K562 (cell line): Measurements from ENCODE around the gene ADGRD1. TPM values are rescaled to one million over a fixed set of nuclear protein-coding genes. Genes with fewer than 3 reads are reported as not detected.

Experiments
- ATF7 ChIP-seq: fragments of 450-650 bp; IDR thresholded peaks from 2 replicates; pipeline ENCODE4 v1.7.1; 2014; ENCODE audit warnings: mild to moderate bottlenecking, moderate library complexity
- REST ChIP-seq, 2 experiments: fragments of 450-650 bp; formaldehyde crosslinking in 1 of 2; IDR thresholded peaks; 2 replicates each; pipeline versions ENCODE4 v1.4.0 to v1.6.1; 2014 to 2020; ENCODE audit warnings: mild to moderate bottlenecking in 2 of 2, borderline replicate concordance in 1 of 2, low read depth in 1 of 2
- TRIM25 ChIP-seq: fragments of 450-650 bp; IDR thresholded peaks from 2 replicates; pipeline ENCODE4 v1.7.0; 2016; ENCODE audit warnings: borderline replicate concordance
- polyA plus RNA-seq, 8 experiments: library from polyadenylated mRNA; depleted of rRNA in 4 of 8; stranded (reverse) in 5 of 8; unstranded in 3 of 8; fragments of >200 nt; fragmentation: Nextera tagmentation in 2 of 8; fragmentation: Illumina TruSeq in 1 of 8; extraction: Ambion mirVana in 2 of 8; extraction: Trizol in 1 of 8; gene quantifications; 2 replicates each; pipeline versions ENCODE4 v1.2.1 to v1.2.3, GENCODE V29; 2011 to 2014; ENCODE audit warnings: inconsistent platforms in 1 of 8, missing spikeins in 1 of 8
- total RNA-seq, 7 experiments: library from RNA; depleted of rRNA in 6 of 7; stranded (reverse); fragments of >200 nt in 6 of 7; fragmentation: Illumina TruSeq in 2 of 7; extraction: Trizol in 2 of 7; gene quantifications; 2 replicates each; pipeline versions ENCODE4 v1.2.1 to v1.2.3, GENCODE V29; 2011 to 2021; ENCODE audit warnings: low replicate concordance in 1 of 7
- TF ChIP-seq, protein P1 (sequence below): fragments of 150-350 bp; conservative IDR thresholded peaks from 2 replicates; pipeline ENCODE4 v1.6.1; 2014; ENCODE audit warnings: low read length
- TF ChIP-seq, protein P2 (sequence below), 3 experiments: fragments of 200-800 bp in 1 of 3; fragments of 250-450 bp in 1 of 3; fragments of 450-650 bp in 1 of 3; sonication (Bioruptor Pico) in 1 of 3; sonication (Bioruptor generic) in 1 of 3; formaldehyde crosslinking in 1 of 3; IDR thresholded peaks; 2 replicates each; pipeline versions ENCODE4 v1.6.1 to v1.8.0; 2016 to 2022; ENCODE audit warnings: mild to moderate bottlenecking in 2 of 3, missing genetic modification characterization in 2 of 3, missing compliant biosample characterization in 1 of 3, moderate library complexity in 1 of 3

The ADGRD1 gene
- total and polyA plus RNA-seq, 9 of the 15 experiments (the other 6 are each of a cell fraction or from before 2014, with no cell fraction given), result 1.7 to 11.7 (median 3.3) TPM

DNA sequence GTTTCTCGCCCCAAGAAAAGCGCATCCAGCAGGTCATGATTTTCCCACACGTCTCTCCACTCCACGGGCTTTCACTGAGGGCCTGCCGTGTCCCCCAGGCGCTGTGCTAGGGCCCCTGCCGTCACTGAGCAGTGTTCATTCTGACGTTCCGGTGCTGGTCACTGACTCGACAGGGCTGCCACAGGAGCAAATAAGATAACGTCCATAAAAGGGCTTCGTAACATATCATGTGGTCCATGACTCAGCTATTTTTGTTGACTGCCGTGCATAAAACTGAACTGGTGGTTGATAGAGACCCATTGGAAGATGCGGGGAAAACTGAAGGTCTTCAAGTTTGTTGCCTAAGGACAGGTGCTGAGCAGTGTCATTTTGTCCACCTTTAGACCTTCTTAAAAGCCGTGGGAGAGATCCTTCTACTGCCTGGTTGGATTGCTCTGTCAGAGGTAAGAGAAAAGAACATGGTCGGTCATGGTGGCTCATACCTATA lies 46.3 kb downstream of the ADGRD1 start (continued):
- no peak; the same call in 1 of the 2 replicates for TF ChIP-seq REST (IDR thresholded peaks at IDR 0.05; ENCODE audit: borderline replicate concordance)
- TF ChIP-seq REST (CRISPR knock-in tag; IDR thresholded peaks at IDR 0.05; ENCODE audit: low read depth), result no peak
- peak; percentile 79 for TF ChIP-seq ATF7
- TF ChIP-seq TRIM25, result no peak
- TF ChIP-seq, protein P1, sequence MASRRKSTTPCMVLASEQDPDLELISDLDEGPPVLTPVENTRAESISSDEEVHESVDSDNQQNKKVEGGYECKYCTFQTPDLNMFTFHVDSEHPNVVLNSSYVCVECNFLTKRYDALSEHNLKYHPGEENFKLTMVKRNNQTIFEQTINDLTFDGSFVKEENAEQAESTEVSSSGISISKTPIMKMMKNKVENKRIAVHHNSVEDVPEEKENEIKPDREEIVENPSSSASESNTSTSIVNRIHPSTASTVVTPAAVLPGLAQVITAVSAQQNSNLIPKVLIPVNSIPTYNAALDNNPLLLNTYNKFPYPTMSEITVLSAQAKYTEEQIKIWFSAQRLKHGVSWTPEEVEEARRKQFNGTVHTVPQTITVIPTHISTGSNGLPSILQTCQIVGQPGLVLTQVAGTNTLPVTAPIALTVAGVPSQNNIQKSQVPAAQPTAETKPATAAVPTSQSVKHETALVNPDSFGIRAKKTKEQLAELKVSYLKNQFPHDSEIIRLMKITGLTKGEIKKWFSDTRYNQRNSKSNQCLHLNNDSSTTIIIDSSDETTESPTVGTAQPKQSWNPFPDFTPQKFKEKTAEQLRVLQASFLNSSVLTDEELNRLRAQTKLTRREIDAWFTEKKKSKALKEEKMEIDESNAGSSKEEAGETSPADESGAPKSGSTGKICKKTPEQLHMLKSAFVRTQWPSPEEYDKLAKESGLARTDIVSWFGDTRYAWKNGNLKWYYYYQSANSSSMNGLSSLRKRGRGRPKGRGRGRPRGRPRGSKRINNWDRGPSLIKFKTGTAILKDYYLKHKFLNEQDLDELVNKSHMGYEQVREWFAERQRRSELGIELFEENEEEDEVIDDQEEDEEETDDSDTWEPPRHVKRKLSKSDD, result no peak
- TF ChIP-seq, protein P2, sequence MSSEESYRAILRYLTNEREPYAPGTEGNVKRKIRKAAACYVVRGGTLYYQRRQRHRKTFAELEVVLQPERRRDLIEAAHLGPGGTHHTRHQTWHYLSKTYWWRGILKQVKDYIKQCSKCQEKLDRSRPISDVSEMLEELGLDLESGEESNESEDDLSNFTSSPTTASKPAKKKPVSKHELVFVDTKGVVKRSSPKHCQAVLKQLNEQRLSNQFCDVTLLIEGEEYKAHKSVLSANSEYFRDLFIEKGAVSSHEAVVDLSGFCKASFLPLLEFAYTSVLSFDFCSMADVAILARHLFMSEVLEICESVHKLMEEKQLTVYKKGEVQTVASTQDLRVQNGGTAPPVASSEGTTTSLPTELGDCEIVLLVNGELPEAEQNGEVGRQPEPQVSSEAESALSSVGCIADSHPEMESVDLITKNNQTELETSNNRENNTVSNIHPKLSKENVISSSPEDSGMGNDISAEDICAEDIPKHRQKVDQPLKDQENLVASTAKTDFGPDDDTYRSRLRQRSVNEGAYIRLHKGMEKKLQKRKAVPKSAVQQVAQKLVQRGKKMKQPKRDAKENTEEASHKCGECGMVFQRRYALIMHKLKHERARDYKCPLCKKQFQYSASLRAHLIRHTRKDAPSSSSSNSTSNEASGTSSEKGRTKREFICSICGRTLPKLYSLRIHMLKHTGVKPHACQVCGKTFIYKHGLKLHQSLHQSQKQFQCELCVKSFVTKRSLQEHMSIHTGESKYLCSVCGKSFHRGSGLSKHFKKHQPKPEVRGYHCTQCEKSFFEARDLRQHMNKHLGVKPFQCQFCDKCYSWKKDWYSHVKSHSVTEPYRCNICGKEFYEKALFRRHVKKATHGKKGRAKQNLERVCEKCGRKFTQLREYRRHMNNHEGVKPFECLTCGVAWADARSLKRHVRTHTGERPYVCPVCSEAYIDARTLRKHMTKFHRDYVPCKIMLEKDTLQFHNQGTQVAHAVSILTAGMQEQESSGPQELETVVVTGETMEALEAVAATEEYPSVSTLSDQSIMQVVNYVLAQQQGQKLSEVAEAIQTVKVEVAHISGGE (CRISPR knock-in tag; IDR thresholded peaks at IDR 0.05), result peak in 1 of 3 experiments; percentile 64; a peak in 1 of 6 replicates
